ENCODE measurements around the gene ICOSLG. TPM values are rescaled to one million over a fixed set of nuclear protein-coding genes. Genes with fewer than 3 reads are reported as not detected.

ICOSLG gene
- total RNA-seq, 2 experiments from 2014 or later = 1.8 to 2.0 TPM

- ATAC-seq (no peak), DNase-seq (no peak)
- no peak overlapping the region for H3K27ac Mint-ChIP-seq
- peaks cover 12% of the 10 kb centered on the region for H3K27me3 Mint-ChIP-seq (ENCODE audit: low read depth)
- ChIA-PET CTCF (no interaction called here), POLR2A (no interaction called here)
- H3K36me3 Mint-ChIP-seq (ENCODE audit: low read depth) = no peaks in the 10 kb centered on the region
- no peak overlapping the region for H3K4me3 Mint-ChIP-seq
- no peaks in the 10 kb centered on the region for H3K9me3 Mint-ChIP-seq (ENCODE audit: insufficient read depth)
- no peaks in the 10 kb centered on the region for H3K4me1 Mint-ChIP-seq (ENCODE audit: low read depth)
These were observed 38.9 kb upstream of the ICOSLG start for GRCh38 chr21:44279354-44280260.

- CTCF ChIA-PET = no interaction called here
- POLR2A ChIA-PET = no interaction called here
These were observed 34.3 kb upstream of the ICOSLG start for GRCh38 chr21:44275041-44275440.

DNA sequence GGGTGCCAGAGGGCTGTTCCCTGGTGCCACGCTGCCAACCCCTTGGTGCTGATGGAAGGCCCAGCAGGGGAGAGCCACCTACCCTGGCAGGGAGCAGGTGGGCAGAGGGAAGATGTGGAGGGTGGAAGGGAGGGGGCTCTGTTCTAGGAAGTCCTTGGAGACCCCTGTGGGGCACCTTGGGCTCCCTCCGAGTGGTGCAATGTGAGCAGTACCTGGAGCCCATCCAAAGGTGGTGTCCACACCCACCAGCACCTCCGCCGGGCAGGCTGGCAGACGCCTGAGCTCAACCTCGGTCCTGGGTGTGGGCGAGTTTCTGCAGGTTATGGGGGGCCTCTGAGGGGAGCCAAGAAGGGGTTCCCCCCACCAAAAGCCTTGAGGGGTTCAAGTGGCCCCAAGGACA is 32.3 kb upstream of the ICOSLG start:
- Mint-ChIP-seq H3K27me3 (ENCODE audit: low read depth) (peaks cover 17% of the 10 kb centered on the region), H3K9me3 (ENCODE audit: insufficient read depth) (no peaks in the 10 kb centered on the region), H3K36me3 (ENCODE audit: low read depth) (no peaks in the 10 kb centered on the region), H3K4me3 (no peak overlapping the region), H3K27ac (no peak overlapping the region), H3K4me1 (ENCODE audit: low read depth) (no peaks in the 10 kb centered on the region)
- CTCF ChIA-PET = no interaction called here
- DNase-seq = no peak
- POLR2A ChIA-PET = interaction anchor here (1.0 kb wide), 1 partner anchor 26 kb away, joined by 4 read pairs; no protein-coding TSS in a partner anchor
- ATAC-seq = no peak

More at GRCh38 chr21:44275041-44275440, 34.3 kb upstream of the ICOSLG start:
- no peak overlapping the region for H3K27ac Mint-ChIP-seq
- no peak overlapping the region for H3K4me3 Mint-ChIP-seq
- ATAC-seq (no peak), DNase-seq (no peak)
- H3K36me3 Mint-ChIP-seq (ENCODE audit: low read depth) = no peaks in the 10 kb centered on the region
- H3K27me3 Mint-ChIP-seq (ENCODE audit: low read depth) = peaks cover 15% of the 10 kb centered on the region
- no peaks in the 10 kb centered on the region for H3K4me1 Mint-ChIP-seq (ENCODE audit: low read depth)
- no peaks in the 10 kb centered on the region for H3K9me3 Mint-ChIP-seq (ENCODE audit: insufficient read depth)

GRCh38 chr21:44272284-44272858 is 31.6 kb upstream of the ICOSLG start:
- Mint-ChIP-seq H3K27me3 (ENCODE audit: low read depth) (peaks cover 17% of the 10 kb centered on the region), H3K27ac (no peak overlapping the region), H3K4me3 (no peak overlapping the region), H3K9me3 (ENCODE audit: insufficient read depth) (no peaks in the 10 kb centered on the region), H3K4me1 (ENCODE audit: low read depth) (no peaks in the 10 kb centered on the region), H3K36me3 (ENCODE audit: low read depth) (no peaks in the 10 kb centered on the region)
- DNase-seq (no peak), ATAC-seq (no peak)
- POLR2A ChIA-PET = no interaction called here
- CTCF ChIA-PET = no interaction called here

- no peak overlapping the region for H3K4me3 Mint-ChIP-seq
- H3K4me1 Mint-ChIP-seq (ENCODE audit: low read depth) = no peaks in the 10 kb centered on the region
These were observed 31.0 kb upstream of the ICOSLG start for GRCh38 chr21:44271558-44272283.

DNA sequence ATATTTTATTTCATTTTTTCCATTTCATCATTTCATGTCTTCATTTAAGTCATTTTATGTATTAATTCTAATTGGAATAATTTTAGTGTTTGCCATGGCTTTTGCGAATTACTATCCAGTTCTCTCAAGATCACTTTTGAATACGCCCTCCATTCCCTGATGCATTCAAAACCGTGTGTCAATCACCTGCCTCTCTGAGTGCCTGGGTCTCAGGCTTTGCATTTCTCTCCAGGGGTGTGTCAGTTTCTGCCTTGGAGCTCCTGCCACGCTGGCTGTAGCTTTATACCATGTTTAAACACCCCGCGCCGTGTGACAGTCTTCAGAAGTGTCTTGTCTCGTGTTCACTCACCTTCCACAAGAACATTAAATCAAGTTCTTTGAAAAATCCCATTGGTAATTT is 28.3 kb upstream of the ICOSLG start:
- no peaks in the 10 kb centered on the region for H3K9me3 Mint-ChIP-seq (ENCODE audit: insufficient read depth)
- H3K27ac Mint-ChIP-seq = no peak overlapping the region
- peaks cover 2% of the 10 kb centered on the region for H3K27me3 Mint-ChIP-seq (ENCODE audit: low read depth)
- ChIA-PET CTCF (interaction anchor here (1.9 kb wide), 1 partner anchor 29 kb away, joined by 11 read pairs; no protein-coding TSS in a partner anchor), POLR2A (no interaction called here)
- no peaks in the 10 kb centered on the region for H3K36me3 Mint-ChIP-seq (ENCODE audit: low read depth)
- DNase-seq = no peak
- no peak for ATAC-seq
- no peaks in the 10 kb centered on the region for H3K4me1 Mint-ChIP-seq (ENCODE audit: low read depth)
- no peak overlapping the region for H3K4me3 Mint-ChIP-seq

More at GRCh38 chr21:44271558-44272283, 31.0 kb upstream of the ICOSLG start:
- no peaks in the 10 kb centered on the region for H3K36me3 Mint-ChIP-seq (ENCODE audit: low read depth)
- DNase-seq (no peak), ATAC-seq (no peak)
- peaks cover 15% of the 10 kb centered on the region for H3K27me3 Mint-ChIP-seq (ENCODE audit: low read depth)
- no peak overlapping the region for H3K27ac Mint-ChIP-seq
- POLR2A ChIA-PET = no interaction called here
- CTCF ChIA-PET = no interaction called here
- H3K9me3 Mint-ChIP-seq (ENCODE audit: insufficient read depth) = no peaks in the 10 kb centered on the region

DNA sequence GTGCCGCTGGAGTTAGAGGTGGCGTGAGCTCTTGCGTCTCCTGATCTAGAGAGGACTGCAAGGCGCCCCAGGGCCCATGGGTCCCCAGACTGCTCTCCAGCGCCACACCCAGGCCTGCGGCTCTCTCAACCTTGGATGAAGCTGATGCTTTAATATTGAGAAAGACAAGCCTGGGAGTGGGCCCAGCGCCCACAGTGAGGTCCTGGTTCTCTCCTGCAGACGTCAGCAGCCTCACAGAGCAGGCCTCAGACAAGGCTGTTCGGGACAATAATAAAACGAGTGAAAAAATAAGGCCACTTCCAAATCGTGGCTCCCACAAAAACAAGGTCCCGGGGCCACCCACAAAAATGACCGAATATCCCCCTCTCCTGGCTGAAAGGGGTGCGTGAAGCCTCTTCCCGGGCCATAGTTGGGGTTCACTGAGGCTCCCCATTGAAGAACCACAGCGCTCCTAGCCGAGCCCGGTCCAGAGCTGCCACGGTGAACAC is 27.0 kb upstream of the ICOSLG start:
- Mint-ChIP-seq H3K27ac (no peak overlapping the region), H3K36me3 (ENCODE audit: low read depth) (no peaks in the 10 kb centered on the region), H3K27me3 (ENCODE audit: low read depth) (peaks cover 2% of the 10 kb centered on the region), H3K9me3 (ENCODE audit: insufficient read depth) (no peaks in the 10 kb centered on the region), H3K4me3 (no peak overlapping the region), H3K4me1 (ENCODE audit: low read depth) (no peaks in the 10 kb centered on the region)
- DNase-seq = no peak
- peak; percentile 27 for ATAC-seq
- ChIA-PET CTCF (interaction anchor here (1.0 to 1.9 kb wide), 2 partner anchors 30 kb away, joined by 3 to 11 read pairs; no protein-coding TSS in a partner anchor), POLR2A (no interaction called here)

DNA sequence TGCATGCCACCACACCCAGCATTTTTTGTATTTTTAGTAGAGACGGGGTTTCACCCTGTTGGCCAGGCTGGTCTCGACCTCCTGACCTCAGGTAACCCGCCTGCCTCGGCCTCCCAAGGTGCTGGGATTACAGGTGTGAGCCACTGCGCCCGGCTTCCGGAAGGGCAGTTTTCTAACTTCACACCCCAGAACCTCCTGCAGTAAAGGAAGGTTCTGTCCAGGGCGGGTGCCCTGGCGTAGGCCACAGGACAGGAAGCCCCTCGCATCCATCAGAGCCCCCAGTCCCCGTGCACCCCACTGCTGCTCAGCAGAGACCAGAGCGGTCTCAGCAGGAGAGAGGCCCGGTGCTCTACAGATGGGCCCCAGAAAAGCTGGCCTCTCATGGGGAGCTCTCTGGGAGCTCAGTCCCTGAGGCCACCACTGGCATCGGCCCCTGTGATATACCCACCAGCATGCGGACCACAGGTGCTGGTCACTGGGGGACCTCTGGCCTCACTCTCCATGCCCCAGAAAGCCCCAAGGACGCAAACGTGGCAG is 25.1 kb upstream of the ICOSLG start:
- Mint-ChIP-seq H3K36me3 (ENCODE audit: low read depth) (no peaks in the 10 kb centered on the region), H3K9me3 (ENCODE audit: insufficient read depth) (no peaks in the 10 kb centered on the region), H3K27ac (no peak overlapping the region), H3K4me3 (no peak overlapping the region), H3K4me1 (ENCODE audit: low read depth) (no peaks in the 10 kb centered on the region), H3K27me3 (ENCODE audit: low read depth) (peaks cover 2% of the 10 kb centered on the region)
- DNase-seq = no peak
- POLR2A ChIA-PET = no interaction called here
- ATAC-seq = no peak
- CTCF ChIA-PET = interaction anchor here (0.7 kb wide), 1 partner anchor 32 kb away, joined by 3 read pairs; no protein-coding TSS in a partner anchor

- no peak for DNase-seq
- ATAC-seq = no peak
- Mint-ChIP-seq H3K4me1 (ENCODE audit: low read depth) (no peaks in the 10 kb centered on the region), H3K27ac (no peak overlapping the region), H3K27me3 (ENCODE audit: low read depth) (no peaks in the 10 kb centered on the region), H3K4me3 (no peak overlapping the region), H3K9me3 (ENCODE audit: insufficient read depth) (no peaks in the 10 kb centered on the region), H3K36me3 (ENCODE audit: low read depth) (no peaks in the 10 kb centered on the region)
- ChIA-PET CTCF (no interaction called here), POLR2A (no interaction called here)
These were observed 23.0 kb upstream of the ICOSLG start for GRCh38 chr21:44263768-44264167.

- ATAC-seq (no peak), DNase-seq (no peak)
- Mint-ChIP-seq H3K4me3 (no peak overlapping the region), H3K36me3 (ENCODE audit: low read depth) (no peaks in the 10 kb centered on the region), H3K27ac (no peak overlapping the region), H3K9me3 (ENCODE audit: insufficient read depth) (no peaks in the 10 kb centered on the region), H3K27me3 (ENCODE audit: low read depth) (no peaks in the 10 kb centered on the region), H3K4me1 (ENCODE audit: low read depth) (no peaks in the 10 kb centered on the region)
- ChIA-PET POLR2A (no interaction called here), CTCF (no interaction called here)
These were observed 22.5 kb upstream of the ICOSLG start for GRCh38 chr21:44263221-44263760.

- Mint-ChIP-seq H3K9me3 (ENCODE audit: insufficient read depth) (no peaks in the 10 kb centered on the region), H3K36me3 (ENCODE audit: low read depth) (no peaks in the 10 kb centered on the region), H3K27ac (no peak overlapping the region), H3K4me1 (ENCODE audit: low read depth) (no peaks in the 10 kb centered on the region), H3K4me3 (no peak overlapping the region), H3K27me3 (ENCODE audit: low read depth) (no peaks in the 10 kb centered on the region)
- no peak for ATAC-seq
- ChIA-PET POLR2A (no interaction called here), CTCF (no interaction called here)
- DNase-seq = no peak
These were observed 21.8 kb upstream of the ICOSLG start for GRCh38 chr21:44262338-44263056.

Data from activated CD8-positive, alpha-beta T cell treated with anti-CD3 and anti-CD28 coated beads, Interleukin-2, amount 10 ng/mL, durations not matched to agents 7 days and 5 days (primary cell).